SU-DHL-6 (cell line): ENCODE results near the gene AZGP1.
"Not testable (repeated sequence)": the region's sequence is repeated elsewhere in the genome, so short reads cannot be mapped to it uniquely, and the experiment has no call there.

ENCODE experiments used
- CTCF ChIP-seq: fragments of 200-600 bp; sonication (generic); IDR thresholded peaks from one replicate; pipeline ENCODE4 v1.5.1; 2017; ENCODE audit warnings: antibody characterized with exemption, mild to moderate bottlenecking, low read length, moderate library complexity; ENCODE audit not compliant: insufficient read depth, poor library complexity, severe bottlenecking
- EZH2phosphoT487 ChIP-seq: fragments of 200-600 bp; sonication (generic), shearing (Covaris generic); conservative IDR thresholded peaks from 2 replicates; pipeline ENCODE4 v1.6.1; 2018; ENCODE audit warnings: mild to moderate bottlenecking, antibody characterized with exemption, low read length, moderate library complexity, mixed read lengths

DNA sequence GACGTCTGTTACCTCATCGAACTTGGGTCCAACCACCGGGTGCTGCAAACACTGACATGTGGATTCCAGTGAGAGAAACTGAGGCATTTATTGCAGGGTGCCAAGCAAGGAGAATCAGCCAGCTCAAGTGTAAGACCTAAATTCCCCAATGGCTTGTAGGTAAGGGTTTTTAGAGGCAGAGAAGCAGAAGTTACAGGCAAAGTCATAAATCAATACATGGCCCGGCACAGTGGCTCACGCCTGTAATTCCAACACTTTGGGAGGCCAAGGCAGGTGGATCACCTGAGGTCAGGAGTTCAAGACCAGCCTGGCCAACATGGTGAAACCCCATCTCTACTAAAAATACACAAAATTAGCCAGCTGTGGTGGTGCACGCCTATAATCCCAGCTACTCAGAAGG, 15.7 kb upstream of the AZGP1 start:
- TF ChIP-seq CTCF, EZH2phosphoT487: not testable (repeated sequence)
